ENCODE data around the gene VPS9D1.

- TF ChIP-seq POLR2A (IDR thresholded peaks at IDR 0.05) (no peak), CTCF (IDR thresholded peaks at IDR 0.05) (no peak)
Observed at GRCh38 chr16:89732142-89732917, 11.6 kb upstream of the VPS9D1 start.
